Lung microvascular endothelial cell (primary cell): ENCODE measurements around the gene ACBD5. TPM values are rescaled to one million over a fixed set of nuclear protein-coding genes. Genes with fewer than 3 reads are reported as not detected.

Experiments
- DNase-seq, 2 donors: peaks; one replicate each; pipeline versions ENCODE4 v3.0.0 to v3.0.0-alpha.2; 2010; ENCODE audit warnings: low read depth in 2 of 2
- total RNA-seq: library from RNA; depleted of rRNA; stranded (reverse); fragments of >200 nt; gene quantifications from 2 replicates; pipeline ENCODE4 v1.2.1, GENCODE V29; 2014

Gene ACBD5
- total RNA-seq, 1 donor from 2014 or later, result 18.8 TPM

DNA sequence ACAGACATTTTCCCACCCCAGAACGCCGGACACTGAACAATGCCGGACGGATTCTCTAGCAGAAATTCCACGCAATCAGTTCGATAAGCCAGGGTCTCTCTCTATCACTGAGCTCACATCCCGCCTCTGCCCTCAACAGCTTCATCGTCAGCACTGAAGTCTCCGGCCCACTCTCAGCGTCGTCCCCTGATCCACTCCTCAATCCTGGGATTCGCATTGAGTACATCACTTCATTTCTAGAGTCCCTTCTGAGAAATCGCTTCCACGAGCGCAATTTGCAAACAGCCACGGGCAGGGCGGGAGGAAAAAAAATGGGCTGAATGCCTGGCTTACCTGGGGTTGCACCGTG lies 86.8 kb downstream of the ACBD5 start:
- peak; percentile 51 to 60 for DNase-seq

DNA sequence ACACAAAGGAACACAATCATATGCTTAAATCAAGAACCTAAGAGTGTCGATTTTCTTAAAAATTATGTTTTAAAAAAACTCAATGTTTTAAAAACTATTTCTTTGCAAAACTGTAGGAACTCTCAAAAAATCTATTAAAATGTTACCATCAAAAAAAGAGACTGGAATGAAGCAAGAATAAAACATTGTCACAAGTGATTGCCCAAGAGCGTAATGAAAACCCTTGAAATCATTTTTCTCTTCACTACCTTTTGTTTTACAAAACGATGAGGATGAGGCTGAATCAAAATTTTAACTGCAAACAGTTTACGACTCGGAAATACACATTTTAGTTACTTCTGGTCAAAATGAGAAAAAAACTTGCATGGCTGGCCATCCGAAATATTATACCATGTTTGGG lies 87.3 kb downstream of the ACBD5 start:
- peak in 1 of 2 donors; percentile 1 for DNase-seq

DNA sequence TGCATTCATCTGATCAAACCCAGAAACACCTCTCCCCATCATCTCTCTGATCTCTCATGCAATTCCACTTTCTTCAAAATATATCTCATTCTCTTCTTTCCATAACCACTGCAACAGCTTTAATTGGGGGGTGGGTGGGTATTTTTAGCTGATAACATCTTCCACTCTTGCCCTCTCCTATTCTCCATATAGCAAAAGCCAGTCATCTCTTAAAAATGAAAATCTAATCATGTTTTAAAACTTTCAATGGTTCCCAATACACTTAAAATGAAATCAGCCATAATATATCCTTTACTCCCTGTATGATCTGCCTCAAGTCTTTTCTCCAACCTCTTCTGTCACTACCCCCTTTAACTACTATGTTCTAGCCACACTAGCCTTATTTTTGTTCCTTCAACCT lies 87.9 kb downstream of the ACBD5 start:
- no peak for DNase-seq

DNA sequence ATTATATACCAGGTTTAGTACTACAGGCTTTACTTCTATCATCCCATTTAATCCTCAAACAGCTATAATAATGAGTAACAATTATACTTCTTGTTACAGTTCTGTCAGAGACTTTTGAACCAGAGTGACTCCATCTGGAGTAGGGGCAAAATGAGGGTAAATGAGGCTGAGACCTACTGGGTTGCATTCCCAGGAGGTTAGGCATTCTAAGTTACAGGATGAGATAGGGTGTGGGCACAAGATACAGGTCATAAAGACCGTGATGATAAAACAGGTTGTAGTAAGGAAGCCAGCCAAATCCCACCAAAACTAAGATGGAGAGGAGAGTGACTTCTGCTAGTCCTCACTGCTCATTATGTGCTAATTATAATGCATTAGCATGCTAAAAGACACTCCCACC lies 90.3 kb downstream of the ACBD5 start:
- no peak for DNase-seq

DNA sequence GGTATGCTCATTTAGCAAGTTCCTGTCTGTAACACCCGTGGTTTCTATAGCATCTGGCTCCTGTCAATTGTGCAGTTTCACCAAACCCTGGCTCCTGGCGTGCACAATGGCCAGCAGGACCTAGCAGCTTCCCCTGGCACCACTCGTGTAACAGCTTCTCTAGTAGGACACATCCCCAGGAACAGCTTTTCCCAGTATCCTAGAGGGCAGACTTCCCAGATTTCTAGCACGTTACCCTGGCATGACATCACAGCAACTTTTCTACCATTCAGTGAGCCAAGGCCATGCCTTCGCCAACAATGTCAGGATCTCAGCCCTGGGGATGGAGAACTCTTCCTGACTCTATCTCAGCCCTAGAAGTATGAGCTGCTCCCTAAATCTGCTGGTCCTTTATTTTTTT lies 92.9 kb downstream of the ACBD5 start:
- DNase-seq, result peak in 1 of 2 donors; percentile 18

DNA sequence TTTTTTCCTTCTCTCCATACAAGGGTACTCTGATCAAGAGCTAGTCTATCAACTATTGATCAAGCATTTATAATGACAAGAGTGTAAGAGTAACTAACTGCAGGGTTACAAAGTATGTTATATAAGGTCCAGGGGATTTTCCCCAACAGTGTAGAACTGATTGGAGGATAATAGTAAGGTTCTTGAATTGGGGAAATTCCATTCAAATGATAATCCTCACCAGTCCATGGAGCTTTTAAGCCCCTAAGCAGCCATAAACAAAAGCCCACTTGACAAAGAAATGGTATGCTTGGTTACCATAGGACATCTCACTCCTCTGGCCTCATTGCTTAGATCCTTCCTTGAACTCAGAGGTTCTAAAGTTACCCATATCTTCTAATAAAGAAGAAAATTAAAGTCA lies 94.7 kb downstream of the ACBD5 start:
- no peak for DNase-seq

Other genes with a start within 250 kb of the ACBD5 start
- 4.6 and 5.0 TPM in 2 replicates for gene ANKRD26, start 140.3 kb downstream of the ACBD5 start, total RNA-seq
- 80.9 and 95.2 TPM in 2 replicates for gene YME1L1, start 86.4 kb downstream of the ACBD5 start, total RNA-seq
- 6.5 TPM in 2 replicates for gene MASTL, start 85.4 kb downstream of the ACBD5 start, total RNA-seq